LoVo (cell line): ENCODE data around the gene AMDHD2.

Experiments
- DNase-seq: peaks from one replicate; pipeline ENCODE4 v3.0.0-alpha.2; 2016; ENCODE audit warnings: low spot score

The AMDHD2 gene

GRCh38 chr16:2483939-2484897, 36.0 kb upstream of the AMDHD2 start:
- DNase-seq, result no peak

GRCh38 chr16:2484898-2485508, 35.2 kb upstream of the AMDHD2 start:
- no peak for DNase-seq

GRCh38 chr16:2485811-2486507, 34.2 kb upstream of the AMDHD2 start:
- DNase-seq, result no peak

- DNase-seq, result no peak
Measured at GRCh38 chr16:2486645-2487516, 33.3 kb upstream of the AMDHD2 start.

GRCh38 chr16:2487517-2487842, 32.7 kb upstream of the AMDHD2 start:
- DNase-seq, result no peak

GRCh38 chr16:2487903-2488531, 32.2 kb upstream of the AMDHD2 start:
- no peak for DNase-seq

- DNase-seq, result no peak
Measured at GRCh38 chr16:2489581-2489980, 30.6 kb upstream of the AMDHD2 start.

GRCh38 chr16:2490190-2491105, 29.7 kb upstream of the AMDHD2 start:
- no peak for DNase-seq

GRCh38 chr16:2492292-2492691, 27.9 kb upstream of the AMDHD2 start:
- no peak for DNase-seq

GRCh38 chr16:2493605-2494004, 26.6 kb upstream of the AMDHD2 start:
- no peak for DNase-seq

GRCh38 chr16:2494616-2495015, 25.6 kb upstream of the AMDHD2 start:
- no peak for DNase-seq

- no peak for DNase-seq
Measured at GRCh38 chr16:2495041-2495440, 25.1 kb upstream of the AMDHD2 start.

GRCh38 chr16:2496223-2497115, 23.7 kb upstream of the AMDHD2 start:
- DNase-seq, result no peak

GRCh38 chr16:2497116-2497630, 23.0 kb upstream of the AMDHD2 start:
- no peak for DNase-seq

GRCh38 chr16:2497695-2498484, 22.3 kb upstream of the AMDHD2 start:
- DNase-seq, result no peak

- no peak for DNase-seq
Measured at GRCh38 chr16:2498531-2499253, 21.5 kb upstream of the AMDHD2 start.

GRCh38 chr16:2499454-2499853, 20.7 kb upstream of the AMDHD2 start:
- DNase-seq, result no peak
